Dendritic cell treated with granulocyte-macrophage colony-stimulating factor and Interleukin-4, amounts not matched to agents 40 ng/mL and 50 ng/mL, for 4 days (primary cell): ENCODE measurements around the gene CEP72.

Experiments used
- H3K27ac Mint-ChIP-seq: one replicate; pipeline ENCODE4 v1.8.0; 2022; ENCODE audit warnings: mild to moderate bottlenecking, mixed read lengths
- H3K27me3 Mint-ChIP-seq: one replicate; pipeline ENCODE4 v1.8.0; 2022; ENCODE audit warnings: mild to moderate bottlenecking, mixed read lengths
- H3K36me3 Mint-ChIP-seq: one replicate; pipeline ENCODE4 v1.8.0; 2022; ENCODE audit warnings: low read depth, mixed read lengths
- H3K4me1 Mint-ChIP-seq: one replicate; pipeline ENCODE4 v1.8.0; 2022; ENCODE audit warnings: low read depth, mixed read lengths
- H3K4me3 Mint-ChIP-seq: one replicate; pipeline ENCODE4 v1.8.0; 2022; ENCODE audit warnings: mild to moderate bottlenecking, moderate library complexity, mixed read lengths
- H3K9me3 Mint-ChIP-seq: one replicate; pipeline ENCODE4 v1.8.0; 2022; ENCODE audit warnings: mixed read lengths
- intact Hi-C: fragments of 100-400 bp; cut with micrococcal nuclease; formaldehyde crosslinking; loops from one replicate; pipeline ENCODE4 v1.15.0; 2022

CEP72 gene

GRCh38 chr5:647727-648126, 35.6 kb downstream of the CEP72 start:
- Mint-ChIP-seq H3K9me3 (no peaks in the 10 kb centered on the region), H3K27ac (no peak overlapping the region), H3K27me3 (no peaks in the 10 kb centered on the region), H3K4me3 (no peak overlapping the region), H3K4me1 (no peaks in the 10 kb centered on the region), H3K36me3 (peaks cover 37% of the 10 kb centered on the region)
- intact Hi-C loops = no loop called here

GRCh38 chr5:651296-652022, 39.3 kb downstream of the CEP72 start:
- Mint-ChIP-seq H3K27ac (no peak overlapping the region), H3K27me3 (no peaks in the 10 kb centered on the region), H3K4me1 (no peaks in the 10 kb centered on the region), H3K4me3 (no peak overlapping the region), H3K36me3 (peaks cover 10% of the 10 kb centered on the region), H3K9me3 (no peaks in the 10 kb centered on the region)
- intact Hi-C loops = no loop called here

GRCh38 chr5:652023-652515, 39.9 kb downstream of the CEP72 start:
- intact Hi-C loops = no loop called here
- H3K9me3 Mint-ChIP-seq = no peaks in the 10 kb centered on the region
- H3K27me3 Mint-ChIP-seq = no peaks in the 10 kb centered on the region
- H3K4me3 Mint-ChIP-seq = no peak overlapping the region
- no peaks in the 10 kb centered on the region for H3K4me1 Mint-ChIP-seq
- H3K27ac Mint-ChIP-seq = no peak overlapping the region
- H3K36me3 Mint-ChIP-seq = peaks cover 12% of the 10 kb centered on the region

- Mint-ChIP-seq H3K9me3 (no peaks in the 10 kb centered on the region), H3K27ac (no peak overlapping the region), H3K4me3 (no peak overlapping the region), H3K4me1 (no peaks in the 10 kb centered on the region), H3K36me3 (peaks cover 19% of the 10 kb centered on the region), H3K27me3 (no peaks in the 10 kb centered on the region)
- intact Hi-C loops = no loop called here
Observed at GRCh38 chr5:652773-653350, 40.7 kb downstream of the CEP72 start.

GRCh38 chr5:654071-654778, 42.1 kb downstream of the CEP72 start:
- H3K4me3 Mint-ChIP-seq = no peak overlapping the region
- intact Hi-C loops = no loop called here
- no peaks in the 10 kb centered on the region for H3K4me1 Mint-ChIP-seq
- H3K27ac Mint-ChIP-seq = no peak overlapping the region
- no peaks in the 10 kb centered on the region for H3K9me3 Mint-ChIP-seq
- H3K36me3 Mint-ChIP-seq = peaks cover 28% of the 10 kb centered on the region
- H3K27me3 Mint-ChIP-seq = no peaks in the 10 kb centered on the region

GRCh38 chr5:655406-655805, 43.3 kb downstream of the CEP72 start:
- intact Hi-C loops = no loop called here
- Mint-ChIP-seq H3K36me3 (peaks cover 39% of the 10 kb centered on the region), H3K27me3 (no peaks in the 10 kb centered on the region), H3K4me1 (no peaks in the 10 kb centered on the region), H3K9me3 (no peaks in the 10 kb centered on the region), H3K27ac (no peak overlapping the region), H3K4me3 (no peak overlapping the region)

GRCh38 chr5:657570-657969, 45.4 kb downstream of the CEP72 start:
- Mint-ChIP-seq H3K36me3 (peaks cover 55% of the 10 kb centered on the region), H3K4me3 (no peak overlapping the region), H3K27me3 (no peaks in the 10 kb centered on the region), H3K4me1 (no peaks in the 10 kb centered on the region), H3K9me3 (no peaks in the 10 kb centered on the region), H3K27ac (no peak overlapping the region)
- intact Hi-C loops = no loop called here

- H3K27me3 Mint-ChIP-seq = no peaks in the 10 kb centered on the region
- no peak overlapping the region for H3K27ac Mint-ChIP-seq
- intact Hi-C loops = no loop called here
- no peak overlapping the region for H3K4me3 Mint-ChIP-seq
- H3K9me3 Mint-ChIP-seq = no peaks in the 10 kb centered on the region
- no peaks in the 10 kb centered on the region for H3K4me1 Mint-ChIP-seq
- H3K36me3 Mint-ChIP-seq = peaks cover 54% of the 10 kb centered on the region
Observed at GRCh38 chr5:658103-658502, 46.0 kb downstream of the CEP72 start.

GRCh38 chr5:659496-660263, 47.5 kb downstream of the CEP72 start:
- H3K9me3 Mint-ChIP-seq = no peaks in the 10 kb centered on the region
- no peak overlapping the region for H3K4me3 Mint-ChIP-seq
- H3K27ac Mint-ChIP-seq = no peak overlapping the region
- intact Hi-C loops = no loop called here
- H3K27me3 Mint-ChIP-seq = no peaks in the 10 kb centered on the region
- no peaks in the 10 kb centered on the region for H3K4me1 Mint-ChIP-seq
- peaks cover 65% of the 10 kb centered on the region for H3K36me3 Mint-ChIP-seq

GRCh38 chr5:660491-661030, 48.4 kb downstream of the CEP72 start:
- Mint-ChIP-seq H3K27ac (no peak overlapping the region), H3K27me3 (no peaks in the 10 kb centered on the region), H3K9me3 (no peaks in the 10 kb centered on the region), H3K4me1 (no peaks in the 10 kb centered on the region), H3K36me3 (peaks cover 66% of the 10 kb centered on the region), H3K4me3 (no peak overlapping the region)
- intact Hi-C loops = no loop called here

GRCh38 chr5:661891-662750, 50.0 kb downstream of the CEP72 start:
- H3K27me3 Mint-ChIP-seq = no peaks in the 10 kb centered on the region
- H3K4me1 Mint-ChIP-seq = no peaks in the 10 kb centered on the region
- no peak overlapping the region for H3K27ac Mint-ChIP-seq
- H3K9me3 Mint-ChIP-seq = no peaks in the 10 kb centered on the region
- intact Hi-C loops = no loop called here
- H3K4me3 Mint-ChIP-seq = no peak overlapping the region
- peaks cover 60% of the 10 kb centered on the region for H3K36me3 Mint-ChIP-seq

GRCh38 chr5:662751-663435, 50.8 kb downstream of the CEP72 start:
- intact Hi-C loops = no loop called here
- Mint-ChIP-seq H3K4me1 (no peaks in the 10 kb centered on the region), H3K4me3 (no peak overlapping the region), H3K27me3 (no peaks in the 10 kb centered on the region), H3K9me3 (no peaks in the 10 kb centered on the region), H3K36me3 (peaks cover 60% of the 10 kb centered on the region), H3K27ac (no peak overlapping the region)
